Measurements from ENCODE around the gene TMUB2. TPM values are rescaled to one million over a fixed set of nuclear protein-coding genes. Genes with fewer than 3 reads are reported as not detected.

The TMUB2 gene
- total RNA-seq, 1 experiment from 2014 or later, result 25.1 TPM

- Histone ChIP-seq H3K4me3 (replicated peaks in 1 of 2; ENCODE audit: low read depth in 1 of 2, low read length in 2 of 2) (no peak overlapping the region), H3K27me3 (ENCODE audit: insufficient read depth, low read length) (no peaks in the 10 kb centered on the region), H3K36me3 (ENCODE audit: control insufficient read depth in 1 of 2, insufficient read depth in 2 of 2, low read length in 2 of 2) (peaks cover 19% of the 10 kb centered on the region in 2 experiments; a peak in 3 of 4 replicates), H3K27ac (ENCODE audit: low read depth, low read length) (no peak overlapping the region), H3K9ac (ENCODE audit: low read length) (no peak overlapping the region), H3K4me1 (ENCODE audit: control insufficient read depth in 1 of 2, insufficient read depth in 2 of 2, low read length in 2 of 2) (peaks cover 7 to 15% of the 10 kb centered on the region in 2 experiments; a peak in 3 of 4 replicates), H3K4me2 (ENCODE audit: low read length) (no peak overlapping the region), H3K9me3 (ENCODE audit: control insufficient read depth in 1 of 2, insufficient read depth in 1 of 2, low read depth in 1 of 2, low read length in 2 of 2) (no peaks in the 10 kb centered on the region), H4K20me1 (ENCODE audit: insufficient read depth) (no peaks in the 10 kb centered on the region), H3K79me2 (ENCODE audit: insufficient read depth, low read length) (peaks cover 60% of the 10 kb centered on the region), H2AFZ (ENCODE audit: low read depth, low read length, poor library complexity, severe bottlenecking) (no peak overlapping the region), H3K9me2 (ENCODE audit: insufficient read depth) (no peaks in the 10 kb centered on the region)
- no peak for TF ChIP-seq REST (IDR thresholded peaks at IDR 0.05; ENCODE audit: low read depth)
- no peak for TF ChIP-seq SP1 (IDR thresholded peaks at IDR 0.05; ENCODE audit: low read depth)
- no peak for TF ChIP-seq ZFX (IDR thresholded peaks at IDR 0.05)
- TF ChIP-seq POLR2AphosphoS5 (IDR thresholded peaks at IDR 0.05; ENCODE audit: low read depth, low read length), result no peak
- TF ChIP-seq ATF3 (IDR thresholded peaks at IDR 0.05), result no peak
- TF ChIP-seq TCF7L2 (IDR thresholded peaks at IDR 0.05; ENCODE audit: borderline replicate concordance, extremely low read depth, insufficient read depth, insufficient read length), result no peak
- TF ChIP-seq EZH2 (IDR thresholded peaks at IDR 0.05), result no peak
- DNase-seq (ENCODE audit: low read depth, low spot score) (no peak), ATAC-seq (no peak)
- intact Hi-C loops (cut with micrococcal nuclease), result no loop called here
- RAD21 ChIA-PET (ENCODE audit: low non-redundant PET in 1 of 2, low total read pairs in 2 of 2, uncharacterized antibody in 2 of 2, unreplicated experiment in 2 of 2), result no interaction called here
- CTCF ChIA-PET, result no interaction called here
- POLR2A ChIA-PET, result interaction anchor here (1.7 kb wide), 1 partner anchor 12 kb away, joined by 5 read pairs; the partner anchor contains the start of gene ASB16
- no TSS peak for BruUV-seq (replicated peaks)
Observed at GRCh38 chr17:44183024-44183423, 3.7 kb upstream of the TMUB2 start.
